GM21619 (cell line): ENCODE results near the gene NOC4L.
"Not testable (repeated sequence)": the region's sequence is repeated elsewhere in the genome, so short reads cannot be mapped to it uniquely, and the experiment has no call there.

Experiments
- ATAC-seq: cut with Tn5 transposase; IDR thresholded peaks from one replicate; pipeline ENCODE4 v1.9.1; 2021; ENCODE audit not compliant: unreplicated experiment

Gene NOC4L

GRCh38 chr12:132144115-132144809, at the start of gene NOC4L, which contains the start of gene DDX51:
NOC4L (plus strand) TSS chr12:132144457; CDS start chr12:132144489, 32 bp downstream.
DDX51 (minus strand) TSS chr12:132144319; CDS start chr12:132144296, 23 bp downstream.
- peak; percentile 74 for ATAC-seq

GRCh38 chr12:132095520-132096409, 48.5 kb upstream of the NOC4L start:
- ATAC-seq: no peak

GRCh38 chr12:132099739-132100138, 44.5 kb upstream of the NOC4L start:
- ATAC-seq: no peak

GRCh38 chr12:132100306-132101065, 43.8 kb upstream of the NOC4L start:
- ATAC-seq: no peak

GRCh38 chr12:132102297-132102696, 42.0 kb upstream of the NOC4L start:
- no peak for ATAC-seq

- ATAC-seq: not testable (repeated sequence)
Measured at GRCh38 chr12:132103072-132103471, 41.2 kb upstream of the NOC4L start.

GRCh38 chr12:132103542-132104308, 40.5 kb upstream of the NOC4L start:
- ATAC-seq: no peak

GRCh38 chr12:132105467-132105866, 38.8 kb upstream of the NOC4L start:
- ATAC-seq: no peak

- no peak for ATAC-seq
Measured at GRCh38 chr12:132106921-132107320, 37.3 kb upstream of the NOC4L start.

GRCh38 chr12:132108211-132108832, 35.9 kb upstream of the NOC4L start:
- no peak for ATAC-seq

GRCh38 chr12:132109741-132110140, 34.5 kb upstream of the NOC4L start:
- no peak for ATAC-seq

- ATAC-seq: no peak
Measured at GRCh38 chr12:132110677-132111076, 33.6 kb upstream of the NOC4L start.

GRCh38 chr12:132111654-132112304, 32.5 kb upstream of the NOC4L start:
- no peak for ATAC-seq

GRCh38 chr12:132114667-132115066, 29.6 kb upstream of the NOC4L start:
- ATAC-seq: no peak

- ATAC-seq: no peak
Measured at GRCh38 chr12:132115500-132115899, 28.8 kb upstream of the NOC4L start.

- no peak for ATAC-seq
Measured at GRCh38 chr12:132116709-132117557, 27.3 kb upstream of the NOC4L start.

- no peak for ATAC-seq
Measured at GRCh38 chr12:132117558-132117875, 26.7 kb upstream of the NOC4L start.

GRCh38 chr12:132118876-132119275, 25.4 kb upstream of the NOC4L start:
- ATAC-seq: no peak

- no peak for ATAC-seq
Measured at GRCh38 chr12:132121283-132121682, 23.0 kb upstream of the NOC4L start.
